OCI-LY7 (cell line): ENCODE data around the gene ELAVL3.

Experiments used
- CTCF ChIP-seq: fragments of 200-600 bp; sonication (generic); conservative IDR thresholded peaks from 2 replicates; pipeline ENCODE4 v1.5.1; 2014; ENCODE audit warnings: mild to moderate bottlenecking, antibody characterized with exemption, low read length, moderate library complexity, mixed read lengths
- EZH2phosphoT487 ChIP-seq: fragments of 200-600 bp; sonication (generic); IDR thresholded peaks from 2 replicates; pipeline ENCODE4 v1.6.1; 2018; ENCODE audit warnings: low read depth, borderline replicate concordance, mild to moderate bottlenecking, mixed run types, antibody characterized with exemption, low read length, moderate library complexity, mixed read lengths

GRCh38 chr19:11435057-11435832, 45.6 kb downstream of the ELAVL3 start, which contains the start of the genes ODAD3 and PRKCSH:
- no peak for TF ChIP-seq EZH2phosphoT487
- peak; percentile 82 for TF ChIP-seq CTCF
